HepG2 (cell line): Measurements from ENCODE around the gene STARD6.

Experiments
- BRD4 ChIP-seq: sonication (generic); formaldehyde crosslinking; IDR thresholded peaks from 2 replicates; pipeline ENCODE4 v1.4.0; 2020; ENCODE audit warnings: missing genetic modification reagents
- CBX1 ChIP-seq: IDR thresholded peaks from one replicate; pipeline ENCODE4 v1.6.1; 2016; ENCODE audit warnings: antibody characterized with exemption, low read depth
- ESRRA ChIP-seq: sonication (generic); formaldehyde crosslinking; IDR thresholded peaks from 2 replicates; pipeline ENCODE4 v1.5.1; 2020; ENCODE audit warnings: mild to moderate bottlenecking, low read depth, missing genetic modification reagents
- RNF2 ChIP-seq: fragments of 450-650 bp; conservative IDR thresholded peaks from 2 replicates; pipeline ENCODE4 v1.6.1; 2016; ENCODE audit warnings: low read depth
- ZNF264 ChIP-seq: sonication (generic); formaldehyde crosslinking; IDR thresholded peaks from 2 replicates; pipeline ENCODE4 v1.4.0; 2020; ENCODE audit warnings: missing genetic modification reagents
- TF ChIP-seq, protein P1 (sequence below): sonication (generic); formaldehyde crosslinking; IDR thresholded peaks from 2 replicates; pipeline ENCODE4 v1.8.1; 2023; ENCODE audit warnings: mild to moderate bottlenecking, missing genetic modification reagents

DNA sequence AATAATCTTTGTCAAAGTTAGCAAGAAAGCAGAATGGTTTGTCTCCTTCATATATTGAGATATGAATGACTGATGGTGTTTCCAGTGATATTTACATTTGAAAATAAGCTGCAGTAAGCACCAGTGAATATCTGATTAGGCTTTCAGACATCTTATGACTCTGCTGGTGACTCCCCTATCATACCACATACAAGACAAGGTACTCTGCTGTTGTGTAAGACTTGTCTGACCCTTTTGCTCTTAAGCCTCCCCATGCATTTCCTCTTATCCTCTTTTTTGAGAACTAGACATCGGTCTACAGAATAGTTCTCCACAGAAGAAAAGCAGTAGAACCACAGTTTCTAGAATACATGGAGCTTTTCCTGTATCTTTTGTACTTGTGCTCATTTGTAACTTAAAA is 79.0 kb downstream of the STARD6 start:
- TF ChIP-seq ZNF264 (no peak), BRD4 (CRISPR knock-in tag) (no peak), CBX1 (no peak), RNF2 (no peak), ESRRA (no peak)
- TF ChIP-seq, protein P1, sequence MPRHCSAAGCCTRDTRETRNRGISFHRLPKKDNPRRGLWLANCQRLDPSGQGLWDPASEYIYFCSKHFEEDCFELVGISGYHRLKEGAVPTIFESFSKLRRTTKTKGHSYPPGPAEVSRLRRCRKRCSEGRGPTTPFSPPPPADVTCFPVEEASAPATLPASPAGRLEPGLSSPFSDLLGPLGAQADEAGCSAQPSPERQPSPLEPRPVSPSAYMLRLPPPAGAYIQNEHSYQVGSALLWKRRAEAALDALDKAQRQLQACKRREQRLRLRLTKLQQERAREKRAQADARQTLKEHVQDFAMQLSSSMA (CRISPR knock-in tag): no peak
